ENCODE results near the gene SYNGR2.

The SYNGR2 gene

GRCh38 chr17:78135858-78136500 is 32.4 kb upstream of the SYNGR2 start:
- Histone ChIP-seq H3K4me3 (ENCODE audit: low read depth, low read length) (no peak overlapping the region), H3K27ac (ENCODE audit: extremely low read depth, low read depth, low read length) (no peak overlapping the region), H3K9me3 (ENCODE audit: control insufficient read depth, insufficient read depth, low read depth, low read length) (no peaks in the 10 kb centered on the region), H3K36me3 (ENCODE audit: control insufficient read depth in 2 of 2, insufficient read depth in 1 of 2, low read length in 2 of 2) (no peaks in the 10 kb centered on the region), H3K4me1 (ENCODE audit: control insufficient read depth, insufficient read depth, low read length) (no peaks in the 10 kb centered on the region)
- TF ChIP-seq ZSCAN5A (tag by site-specific recombination; IDR thresholded peaks at IDR 0.05) = no peak
- TF ChIP-seq ZNF585B (tag by site-specific recombination; IDR thresholded peaks at IDR 0.05) = no peak
- TF ChIP-seq OSR2 (tag by site-specific recombination; IDR thresholded peaks at IDR 0.05) = 0 out of 2 replicates have a peak, but pooled peaks have one; percentile 8
- TF ChIP-seq ZNF423 (tag by site-specific recombination; IDR thresholded peaks at IDR 0.05) = no peak
- TF ChIP-seq TCF7L2 (IDR thresholded peaks at IDR 0.05; ENCODE audit: borderline replicate concordance, low read depth, low read length) = no peak
- TF ChIP-seq ZNF692 (tag by site-specific recombination; IDR thresholded peaks at IDR 0.05) = no peak
- POLR2A ChIA-PET = interaction anchor here (1.0 to 1.9 kb wide), 2 partner anchors 39 to 51 kb away, joined by 4 read pairs; partner anchors contain the start of genes AFMID and TK1
- CTCF ChIA-PET = interaction anchor here (0.5 to 2.7 kb wide), 17 partner anchors 11 to 1958 kb away, joined by 3 to 15 read pairs (median 6); partner anchors contain the start of genes AFMID and TK1

GRCh38 chr17:78137392-78138203 is 30.8 kb upstream of the SYNGR2 start:
- TF ChIP-seq ZNF580 (tag by site-specific recombination; IDR thresholded peaks at IDR 0.05) (peak; percentile 95), CTCF (tag by site-specific recombination; IDR thresholded peaks at IDR 0.05) (peak; percentile 73), ZNF112 (tag by site-specific recombination; IDR thresholded peaks at IDR 0.05) (no peak), ZNF544 (tag by site-specific recombination; IDR thresholded peaks at IDR 0.05) (no peak), ZNF624 (tag by site-specific recombination; IDR thresholded peaks at IDR 0.05) (no peak), ZNF776 (tag by site-specific recombination; IDR thresholded peaks at IDR 0.05; ENCODE audit: borderline replicate concordance) (no peak), EGR2 (tag by site-specific recombination; IDR thresholded peaks at IDR 0.05; ENCODE audit: low read depth) (no peak)
- Histone ChIP-seq H3K4me3 (ENCODE audit: low read depth, low read length) (no peak overlapping the region), H3K36me3 (ENCODE audit: control insufficient read depth in 2 of 2, insufficient read depth in 1 of 2, low read length in 2 of 2) (no peaks in the 10 kb centered on the region), H3K27ac (ENCODE audit: extremely low read depth, low read depth, low read length) (no peak overlapping the region), H3K4me1 (ENCODE audit: control insufficient read depth, insufficient read depth, low read length) (no peaks in the 10 kb centered on the region), H3K9me3 (ENCODE audit: control insufficient read depth, insufficient read depth, low read depth, low read length) (no peaks in the 10 kb centered on the region)
- ChIA-PET CTCF (interaction anchor here (0.5 to 2.6 kb wide), 15 partner anchors 9 to 113 kb away, joined by 3 to 9 read pairs (median 4); partner anchors contain the start of genes AFMID, C17orf99 and TK1), POLR2A (interaction anchor here (1.8 kb wide), 1 partner anchor 37 kb away, joined by 9 read pairs; no protein-coding TSS in a partner anchor)

Data from HEK293 (cell line).